SK-N-SH (cell line): Measurements from ENCODE around the gene C6orf132. TPM values are rescaled to one million over a fixed set of nuclear protein-coding genes. Genes with fewer than 3 reads are reported as not detected.

Source experiments
- CTCF ChIA-PET: fragments of 300-600, 350-600 bp; formaldehyde crosslinking; extraction: SDS; loops from one replicate; lab custom pipeline; 2021; lab: Yijun Ruan, JAX
- POLR2A ChIA-PET: fragments of 350-600 bp; sonication (Branson Sonifier 250); formaldehyde crosslinking; extraction: SDS; loops from one replicate; lab custom pipeline; 2020; ENCODE audit warnings: antibody characterized with exemption, inconsistent platforms; lab: Yijun Ruan, JAX
- DNase-seq: peaks from one replicate; pipeline ENCODE4 v3.0.0; 2012
- H2AFZ ChIP-seq: fragments of 200-600 bp; sonication (generic); 2 replicates; pipeline ENCODE4 v1.8.1; 2016; ENCODE audit warnings: antibody characterized with exemption, mild to moderate bottlenecking, low read depth
- H3F3A ChIP-seq: fragments of 200-600 bp; sonication (generic); replicated peaks from 2 replicates; pipeline ENCODE3; 2016; ENCODE audit warnings: antibody characterized with exemption, mild to moderate bottlenecking; ENCODE audit not compliant: insufficient read depth
- H3K27ac ChIP-seq, 2 experiments: fragments of 200-500 bp in 1 of 2; fragments of 200-600 bp in 1 of 2; sonication (Bioruptor generic) in 1 of 2; sonication (generic), shearing (Covaris generic) in 1 of 2; 2 replicates each; pipeline versions ENCODE4 v1.5.1 to v1.6.1; 2014 to 2016; ENCODE audit warnings: low read depth in 2 of 2, inconsistent platforms in 1 of 2, low read length in 1 of 2, mild to moderate bottlenecking in 1 of 2, mixed read lengths in 1 of 2
- H3K27me3 ChIP-seq: fragments of 200-600 bp; sonication (generic), shearing (Covaris generic); 2 replicates; pipeline ENCODE4 v1.6.1; 2016; ENCODE audit warnings: mixed run types; ENCODE audit not compliant: insufficient read depth
- H3K36me3 ChIP-seq, 2 experiments: fragments of 200-500 bp in 1 of 2; fragments of 200-600 bp in 1 of 2; sonication (Bioruptor generic) in 1 of 2; sonication (generic) in 1 of 2; replicated peaks in 1 of 2; 2 replicates each; pipeline versions ENCODE3 to v1.5.1; 2014 to 2016; ENCODE audit warnings: low read length in 1 of 2, mild to moderate bottlenecking in 1 of 2; ENCODE audit not compliant: insufficient read depth in 2 of 2, control insufficient read depth in 1 of 2
- H3K4me1 ChIP-seq, 2 experiments: fragments of 200-500 bp in 1 of 2; fragments of 200-600 bp in 1 of 2; sonication (Bioruptor generic) in 1 of 2; sonication (generic), shearing (Covaris generic) in 1 of 2; 2 replicates each; pipeline versions ENCODE4 v1.5.1 to v1.6.1; 2014 to 2016; ENCODE audit warnings: low read depth in 1 of 2, low read length in 1 of 2, mixed run types in 1 of 2; ENCODE audit not compliant: insufficient read depth in 2 of 2, control insufficient read depth in 1 of 2
- H3K4me2 ChIP-seq: fragments of 200-600 bp; sonication (generic), shearing (Covaris generic); 2 replicates; pipeline ENCODE4 v1.6.1; 2017; ENCODE audit warnings: mixed run types
- H3K4me3 ChIP-seq, 2 experiments: fragments of 200-500 bp in 1 of 2; fragments of 200-600 bp in 1 of 2; sonication (Bioruptor generic) in 1 of 2; sonication (generic), shearing (Covaris generic) in 1 of 2; 2 replicates each; pipeline versions ENCODE4 v1.5.1 to v1.8.1; 2014 to 2016; ENCODE audit warnings: low read depth in 2 of 2, inconsistent platforms in 1 of 2, low read length in 1 of 2, mild to moderate bottlenecking in 1 of 2, mixed read lengths in 1 of 2, moderate library complexity in 1 of 2
- H3K79me2 ChIP-seq: fragments of 200-600 bp; sonication (generic); 2 replicates; pipeline ENCODE4 v1.8.1; 2017; ENCODE audit warnings: mild to moderate bottlenecking; ENCODE audit not compliant: insufficient read depth
- H3K9ac ChIP-seq: fragments of 200-600 bp; sonication (generic); 2 replicates; pipeline ENCODE4 v1.6.1; 2017; ENCODE audit warnings: mixed run types
- H3K9me2 ChIP-seq: fragments of 200-600 bp; sonication (generic); 2 replicates; pipeline ENCODE4 v1.6.1; 2017; ENCODE audit warnings: mixed run types
- H3K9me3 ChIP-seq: fragments of 200-600 bp; sonication (generic); 2 replicates; pipeline ENCODE4 v1.6.1; 2017; ENCODE audit warnings: mixed run types, mild to moderate bottlenecking, moderate library complexity
- H4K20me1 ChIP-seq: fragments of 200-600 bp; sonication (generic); 2 replicates; pipeline ENCODE4 v1.6.1; 2017; ENCODE audit warnings: mild to moderate bottlenecking, mixed run types; ENCODE audit not compliant: insufficient read depth
- CHD2 ChIP-seq: fragments of 150-350 bp; IDR thresholded peaks from 2 replicates; pipeline ENCODE4 v1.6.1; 2018; ENCODE audit warnings: low read length; ENCODE audit not compliant: partially characterized antibody
- CTCF ChIP-seq: fragments of 200-600 bp; sonication (generic); IDR thresholded peaks from 2 replicates; pipeline ENCODE4 v1.6.1; 2017; ENCODE audit warnings: antibody characterized with exemption, mild to moderate bottlenecking, moderate library complexity
- FOSL2 ChIP-seq: IDR thresholded peaks from 2 replicates; pipeline ENCODE4 v1.4.0; 2012; ENCODE audit warnings: low read depth, mild to moderate bottlenecking, moderate library complexity, borderline replicate concordance
- FOXJ3 ChIP-seq: sonication (generic); formaldehyde crosslinking; IDR thresholded peaks from 2 replicates; pipeline ENCODE4 v1.5.1; 2020; ENCODE audit warnings: mild to moderate bottlenecking, missing genetic modification reagents
- GABPA ChIP-seq: IDR thresholded peaks from 2 replicates; pipeline ENCODE4 v1.4.0; 2012; ENCODE audit warnings: low read depth, mild to moderate bottlenecking
- NFIC ChIP-seq: IDR thresholded peaks from 2 replicates; pipeline ENCODE4 v1.4.0; 2012; ENCODE audit warnings: borderline replicate concordance
- RAD21 ChIP-seq: IDR thresholded peaks from 2 replicates; pipeline ENCODE4 v1.6.1; 2012; ENCODE audit warnings: mild to moderate bottlenecking, low read length
- RCOR1 ChIP-seq: fragments of 150-350 bp; IDR thresholded peaks from 2 replicates; pipeline ENCODE4 v1.6.1; 2017; ENCODE audit warnings: antibody characterized with exemption, low read length
- RFX5 ChIP-seq: IDR thresholded peaks from 2 replicates; pipeline ENCODE4 v1.6.1; 2012; ENCODE audit warnings: mild to moderate bottlenecking, improper control_type of control experiment, low read length
- RXRA ChIP-seq: IDR thresholded peaks from 2 replicates; pipeline ENCODE4 v1.4.0; 2012; ENCODE audit warnings: low read depth, mild to moderate bottlenecking, borderline replicate concordance
- SIN3A ChIP-seq: IDR thresholded peaks from 2 replicates; pipeline ENCODE4 v1.6.1; 2012; ENCODE audit warnings: low read depth, mild to moderate bottlenecking, low read length, moderate library complexity, borderline replicate concordance
- TCF12 ChIP-seq: IDR thresholded peaks from 2 replicates; pipeline ENCODE4 v1.4.0; 2012
- WGBS: methylation state at CpG from one replicate; pipeline ENCODE4 v1.1.6; 2017; ENCODE audit warnings: low lambda C conversion rate; 5-methylcytosine and 5-hydroxymethylcytosine counted together
- polyA plus RNA-seq, 3 experiments: library from polyadenylated mRNA; depleted of rRNA; stranded (reverse); fragments of >200 nt; gene quantifications; 2 replicates each; pipeline ENCODE4 v1.2.3, GENCODE V29; 2012
- TF ChIP-seq, protein P1 (sequence below): IDR thresholded peaks from 2 replicates; pipeline ENCODE4 v1.4.0; 2012; ENCODE audit warnings: low read depth, borderline replicate concordance

The C6orf132 gene
- polyA plus RNA-seq, 1 of the 3 experiments (the other 2 are of a cell fraction), result not detected

- TF ChIP-seq FOSL2 (no peak), CHD2 (no peak), FOXJ3 (no peak), RCOR1 (no peak), GABPA (no peak), SIN3A (no peak)
Measured at GRCh38 chr6:42125231-42125630, 17.2 kb downstream of the C6orf132 start (continued).

DNA sequence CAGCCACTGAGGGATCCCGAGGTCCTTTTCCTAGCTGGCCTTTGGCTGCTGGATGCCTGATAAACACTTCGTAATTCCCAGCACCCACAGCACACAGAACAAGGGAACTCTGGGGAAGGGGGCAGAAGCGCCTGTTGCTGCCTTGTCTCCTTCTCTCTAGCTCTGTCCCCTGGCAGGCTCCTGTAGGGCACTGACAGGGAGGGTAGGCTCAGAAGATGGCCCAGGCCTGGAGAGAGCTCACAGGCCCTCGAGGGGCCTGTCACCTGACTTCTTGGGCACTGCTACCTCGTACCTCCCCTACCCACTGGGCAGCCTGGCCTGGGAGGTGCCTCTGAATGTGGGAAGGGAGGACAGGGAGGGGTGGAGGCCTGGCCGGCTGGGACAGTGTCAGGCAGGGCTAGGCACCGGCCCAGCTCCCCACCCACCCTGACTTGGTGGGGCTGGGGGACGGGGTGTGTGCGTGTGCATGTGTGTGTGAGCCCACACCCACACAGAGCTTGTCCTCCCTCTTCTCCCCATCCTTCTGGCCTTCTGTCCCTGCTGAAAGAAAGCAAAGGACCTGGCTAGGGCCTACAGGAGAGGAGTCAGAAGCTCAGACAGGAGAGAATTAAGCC lies 18.1 kb downstream of the C6orf132 start:
- 60% methylated on average over 1 of the region's 9 CpGs for WGBS
- DNase-seq, result no peak
- ChIA-PET POLR2A (interaction anchor here (0.6 to 0.7 kb wide), 2 partner anchors 12 to 35 kb away, joined by 3 read pairs; no protein-coding TSS in a partner anchor), CTCF (no interaction called here)
- TF ChIP-seq RAD21 (no peak), CHD2 (no peak), RFX5 (no peak), CTCF (no peak), RCOR1 (no peak), NFIC (no peak), RXRA (no peak), TCF12 (no peak)
- TF ChIP-seq, protein P1, sequence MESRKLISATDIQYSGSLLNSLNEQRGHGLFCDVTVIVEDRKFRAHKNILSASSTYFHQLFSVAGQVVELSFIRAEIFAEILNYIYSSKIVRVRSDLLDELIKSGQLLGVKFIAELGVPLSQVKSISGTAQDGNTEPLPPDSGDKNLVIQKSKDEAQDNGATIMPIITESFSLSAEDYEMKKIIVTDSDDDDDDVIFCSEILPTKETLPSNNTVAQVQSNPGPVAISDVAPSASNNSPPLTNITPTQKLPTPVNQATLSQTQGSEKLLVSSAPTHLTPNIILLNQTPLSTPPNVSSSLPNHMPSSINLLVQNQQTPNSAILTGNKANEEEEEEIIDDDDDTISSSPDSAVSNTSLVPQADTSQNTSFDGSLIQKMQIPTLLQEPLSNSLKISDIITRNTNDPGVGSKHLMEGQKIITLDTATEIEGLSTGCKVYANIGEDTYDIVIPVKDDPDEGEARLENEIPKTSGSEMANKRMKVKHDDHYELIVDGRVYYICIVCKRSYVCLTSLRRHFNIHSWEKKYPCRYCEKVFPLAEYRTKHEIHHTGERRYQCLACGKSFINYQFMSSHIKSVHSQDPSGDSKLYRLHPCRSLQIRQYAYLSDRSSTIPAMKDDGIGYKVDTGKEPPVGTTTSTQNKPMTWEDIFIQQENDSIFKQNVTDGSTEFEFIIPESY, result no peak
- Histone ChIP-seq H3K27me3 (no peaks in the 10 kb centered on the region), H3K9ac (no peak overlapping the region), H3K4me1 (peaks cover 5 to 9% of the 10 kb centered on the region in 2 experiments; a peak in 1 of 4 replicates), H3K4me3 (no peak overlapping the region), H2AFZ (no peak overlapping the region), H4K20me1 (no peaks in the 10 kb centered on the region), H3K27ac (no peak overlapping the region), H3K9me2 (no peaks in the 10 kb centered on the region), H3K79me2 (no peaks in the 10 kb centered on the region), H3F3A (no peaks in the 10 kb centered on the region), H3K36me3 (no peaks in the 10 kb centered on the region), H3K9me3 (no peaks in the 10 kb centered on the region), H3K4me2 (no peak overlapping the region)
